Kidney tubule cell (primary cell): Measurements from ENCODE around the gene C1orf146.
"Not testable (repeated sequence)": the region's sequence is repeated elsewhere in the genome, so short reads cannot be mapped to it uniquely, and the experiment has no call there.

ENCODE experiments used
- DNase-seq: peaks from one replicate; pipeline ENCODE4 v3.0.0-alpha.2; 2018; ENCODE audit warnings: low spot score

The C1orf146 gene, protein sequence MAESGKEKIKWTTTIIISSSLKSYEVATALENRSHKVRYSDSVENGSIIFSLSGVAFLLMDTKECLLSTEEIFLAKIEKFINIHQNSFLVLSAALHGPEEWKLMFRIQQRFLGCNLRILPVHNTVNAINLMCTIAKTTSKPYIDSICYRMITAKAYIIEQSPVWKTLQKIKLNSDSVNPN

DNA sequence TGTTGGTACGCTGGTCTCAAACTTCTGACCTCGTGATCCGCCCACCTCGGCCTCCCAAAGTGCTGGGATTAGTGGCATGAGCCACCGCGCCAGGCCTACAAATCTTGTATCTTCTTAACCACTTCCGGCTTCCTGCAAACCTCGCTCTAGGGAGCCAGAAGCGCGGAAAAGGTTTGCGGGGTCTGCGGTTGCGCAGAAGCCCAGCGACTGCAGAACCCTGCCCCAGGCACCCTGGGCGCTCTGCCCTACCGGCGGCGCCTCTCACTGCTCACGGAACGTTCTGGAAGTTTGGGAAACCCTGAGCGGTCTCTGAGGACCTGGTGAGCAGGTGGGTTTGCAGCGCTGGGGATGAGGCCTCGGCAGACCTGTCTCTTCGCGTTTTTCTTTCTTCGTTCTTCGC lies at the start of gene C1orf146:
Gene C1orf146 (plus strand): TSS at position 195 of the 400 bp plus-strand sequence. CDS start 13,506 bp downstream, outside the sequence.
- DNase-seq: no peak

DNA sequence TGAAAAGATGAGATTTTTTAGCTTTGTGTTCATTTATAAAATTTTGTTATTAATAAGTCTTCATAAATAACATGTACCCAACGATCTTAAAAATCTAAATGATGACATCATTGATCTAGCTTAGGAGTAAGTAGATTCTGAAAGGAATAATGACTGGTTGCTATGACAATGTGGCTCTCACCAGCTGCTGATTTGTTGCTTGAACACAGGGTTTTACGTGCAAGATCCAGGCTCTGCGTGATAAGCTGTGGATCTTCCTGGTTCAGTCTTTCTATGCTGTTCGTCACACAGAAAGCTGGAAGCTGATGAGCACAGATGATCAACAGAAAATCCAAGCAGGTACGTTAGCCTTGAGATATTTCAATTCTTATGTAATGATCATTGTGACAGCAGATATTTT lies 49.1 kb upstream of the C1orf146 start:
- DNase-seq: no peak

DNA sequence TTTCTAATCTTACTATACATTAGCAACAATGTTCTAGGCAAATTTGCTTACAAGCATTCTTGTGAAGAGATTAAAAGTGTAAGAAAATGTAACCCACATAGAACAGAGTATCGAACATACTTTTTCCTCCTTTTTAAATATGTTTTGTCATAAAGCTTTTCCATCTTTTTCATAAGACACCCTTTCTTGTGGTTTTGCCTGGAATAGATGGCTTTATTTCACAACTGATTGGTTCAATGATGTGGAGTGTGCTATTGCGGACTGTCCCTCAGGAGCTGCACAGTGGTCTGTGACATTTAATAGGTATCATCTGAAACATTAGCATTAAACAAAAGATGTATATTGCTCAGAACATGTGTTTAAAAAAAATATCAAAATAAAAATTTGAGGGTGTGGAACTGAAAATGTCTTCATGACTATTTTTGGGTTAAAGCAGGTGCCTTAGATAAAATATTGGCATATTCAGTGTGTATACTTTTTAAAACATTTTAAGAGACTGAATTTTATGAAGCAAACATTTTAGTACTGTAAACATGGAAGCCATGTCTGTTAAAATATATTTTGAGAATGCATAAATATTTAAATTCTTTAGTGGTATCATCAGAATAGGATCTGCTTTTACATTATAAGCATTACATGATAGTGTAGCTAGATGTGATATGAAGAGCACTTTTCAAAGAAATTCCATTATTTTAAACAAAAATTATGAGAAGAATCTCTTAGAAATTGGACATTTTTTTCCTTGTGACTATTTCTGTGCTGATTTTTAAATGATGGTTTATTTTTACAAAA lies 48.3 kb upstream of the C1orf146 start:
- no peak for DNase-seq

DNA sequence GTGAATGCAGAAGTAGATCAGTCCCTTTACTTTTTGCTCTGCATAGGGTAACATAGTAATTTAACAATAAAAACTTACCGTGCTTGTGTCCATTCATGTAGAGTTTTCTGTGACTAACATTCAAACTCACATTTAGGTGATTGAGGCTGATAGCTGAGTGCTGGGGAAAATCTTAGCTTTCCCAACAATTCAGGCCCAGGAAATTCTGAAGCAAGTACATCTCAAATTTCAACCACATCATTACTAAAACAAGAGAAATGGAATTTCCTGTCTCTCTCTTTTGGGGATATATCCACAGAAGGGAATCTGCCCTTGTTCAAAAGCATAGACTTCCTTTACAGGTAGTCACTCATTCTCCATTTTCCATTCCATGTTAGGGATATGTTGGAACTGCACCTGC lies 33.1 kb upstream of the C1orf146 start:
- peak; percentile 54 for DNase-seq

DNA sequence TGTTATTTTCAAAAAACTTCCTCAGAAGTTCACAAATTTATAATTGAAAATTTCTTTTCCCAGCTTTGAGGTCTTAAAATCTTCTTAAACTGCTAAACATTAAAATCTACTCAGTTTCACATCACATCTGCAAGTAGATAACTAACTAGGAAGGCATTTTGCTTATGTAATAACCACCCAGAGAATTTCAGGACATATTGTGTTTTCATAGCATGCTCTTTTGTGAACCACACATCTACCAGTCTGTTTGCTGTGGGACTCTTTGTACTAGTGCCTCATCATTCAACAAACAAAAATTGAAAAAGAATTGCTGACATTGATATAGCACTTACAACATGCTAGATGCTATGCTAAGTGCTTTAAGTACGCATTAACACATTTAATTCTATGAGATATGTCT lies 31.6 kb upstream of the C1orf146 start:
- DNase-seq: no peak

DNA sequence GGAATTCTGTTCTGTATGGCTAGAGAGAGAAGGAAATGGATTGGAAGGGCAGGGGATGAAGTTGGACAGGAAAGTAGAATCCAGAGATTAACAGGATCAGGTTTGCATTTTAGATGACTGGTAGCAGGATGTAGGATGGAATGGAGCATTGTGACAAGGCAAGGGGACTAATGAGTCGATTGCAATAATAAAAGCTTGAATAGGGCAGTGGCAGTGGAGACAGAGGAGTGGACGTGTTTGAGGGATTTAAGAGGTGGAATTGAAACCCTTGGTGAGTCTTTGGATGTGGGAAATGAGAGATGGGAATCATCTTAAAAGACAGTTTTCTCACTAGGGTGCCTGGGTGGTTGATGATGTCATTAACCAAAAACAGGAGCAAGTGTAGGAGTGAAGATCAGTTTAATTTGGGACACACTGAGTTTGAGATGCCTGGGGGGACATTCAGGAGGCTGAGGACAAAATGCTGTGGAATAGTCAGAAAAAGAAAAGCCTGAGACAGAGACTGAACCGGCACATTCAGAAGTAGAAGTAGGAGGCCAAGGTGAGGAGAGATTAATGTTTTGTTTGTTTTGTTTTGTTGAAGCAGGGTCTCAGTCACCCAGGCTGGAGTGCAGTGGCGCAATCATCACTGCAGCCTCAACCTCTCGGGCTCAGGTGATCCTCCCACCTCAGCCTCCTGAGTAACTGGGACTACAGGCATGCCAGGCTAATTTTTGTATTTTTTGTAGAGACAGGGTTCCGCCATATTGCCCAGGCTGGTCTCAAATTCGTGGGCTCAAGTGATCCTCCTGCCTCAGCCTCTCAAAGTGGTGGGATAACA lies 29.1 kb upstream of the C1orf146 start:
- no peak for DNase-seq

DNA sequence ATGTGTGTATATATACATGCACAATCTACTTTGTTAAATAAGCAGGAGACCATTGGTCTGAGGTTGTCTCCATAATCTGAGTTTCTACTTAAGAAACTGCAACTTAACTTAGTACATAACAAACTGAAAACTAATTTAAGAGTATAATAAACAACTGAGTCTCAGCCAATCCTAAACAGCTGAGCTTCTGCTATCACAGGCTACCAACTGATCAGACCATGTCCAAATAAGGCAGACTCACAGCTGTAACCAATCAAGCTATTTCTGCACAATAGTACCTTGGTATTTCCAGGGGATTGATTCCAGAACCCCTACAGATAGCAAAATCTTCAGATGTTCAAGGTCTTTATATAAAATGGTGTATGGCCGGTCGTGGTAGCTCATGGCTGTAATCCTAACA lies 26.0 kb upstream of the C1orf146 start:
- DNase-seq: no peak

DNA sequence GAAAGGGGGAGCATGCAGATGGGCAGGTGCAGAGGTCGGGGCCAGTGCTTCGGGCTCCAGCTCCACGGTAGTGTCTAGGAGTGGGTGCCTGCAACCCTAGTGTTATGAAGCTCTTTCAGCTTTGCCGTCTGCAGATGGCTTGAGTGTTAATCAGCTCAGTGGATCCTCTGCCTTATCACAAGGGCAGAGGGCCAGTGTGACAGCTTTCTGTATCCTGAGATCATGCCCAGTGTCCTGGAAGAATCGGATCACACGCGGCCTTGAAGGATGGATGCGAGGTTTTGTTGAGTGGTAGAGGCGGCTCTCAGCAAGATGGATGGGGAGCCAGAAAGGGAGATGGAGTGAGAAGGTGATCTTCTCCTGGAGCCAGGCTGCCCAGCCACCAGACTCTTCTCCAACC lies 25.5 kb upstream of the C1orf146 start:
- DNase-seq: no peak

DNA sequence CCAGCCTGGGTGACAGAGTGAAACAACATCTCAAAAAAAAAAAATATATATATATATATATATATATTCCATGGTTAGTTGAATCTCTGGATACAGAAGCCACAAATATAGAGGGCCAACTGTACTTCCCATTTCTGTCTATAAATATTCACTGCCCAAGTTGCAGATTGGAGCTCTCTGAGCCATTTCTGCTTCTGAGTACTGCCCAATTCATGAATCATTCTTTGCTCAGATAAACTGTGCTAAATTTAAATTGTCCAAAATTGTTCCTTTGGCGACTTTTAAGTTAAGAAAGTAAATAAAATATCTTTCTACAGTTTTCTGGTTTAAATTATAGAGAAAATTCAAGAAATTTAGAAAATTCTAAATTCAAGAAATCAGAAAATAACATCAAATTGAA lies 23.2 kb upstream of the C1orf146 start:
- DNase-seq: no peak

DNA sequence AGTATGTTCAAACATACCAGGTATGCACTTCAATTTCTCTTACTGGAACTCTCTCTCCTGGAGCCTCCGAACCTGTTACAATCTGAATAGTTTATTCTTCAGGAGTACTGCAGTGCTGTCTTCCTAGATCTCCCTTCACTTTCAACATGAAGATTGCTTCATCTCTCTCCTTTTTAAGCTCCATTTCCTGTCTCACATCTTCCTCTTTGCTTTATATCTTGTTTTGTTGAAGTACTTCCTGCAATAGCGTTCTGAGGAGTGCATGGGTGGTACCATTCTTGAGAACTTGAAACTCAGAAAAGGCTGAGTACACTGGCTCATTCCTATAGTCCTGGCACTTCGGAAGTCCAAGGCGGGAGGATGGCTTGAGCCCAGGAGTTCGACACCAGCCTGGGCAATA lies 15.7 kb upstream of the C1orf146 start:
- no peak for DNase-seq

DNA sequence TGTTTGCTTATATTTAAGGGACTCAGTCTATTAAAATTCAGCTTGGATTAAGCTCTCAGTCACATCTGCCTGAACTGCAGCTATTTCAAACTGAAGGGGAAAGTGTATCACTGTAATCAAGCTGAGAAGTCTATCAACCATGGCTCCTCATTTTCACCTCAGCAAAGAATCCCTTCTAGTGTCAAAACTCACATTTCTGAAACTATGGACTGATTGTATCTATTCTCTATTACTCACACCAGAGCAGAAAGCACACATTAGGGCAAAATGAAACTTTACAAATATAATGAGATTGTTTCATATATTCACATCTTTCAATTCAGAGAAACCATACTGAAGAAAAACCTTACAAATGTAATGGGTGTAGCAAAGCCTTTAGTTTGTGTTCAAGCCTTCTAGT lies 14.6 kb upstream of the C1orf146 start:
- DNase-seq: no peak

DNA sequence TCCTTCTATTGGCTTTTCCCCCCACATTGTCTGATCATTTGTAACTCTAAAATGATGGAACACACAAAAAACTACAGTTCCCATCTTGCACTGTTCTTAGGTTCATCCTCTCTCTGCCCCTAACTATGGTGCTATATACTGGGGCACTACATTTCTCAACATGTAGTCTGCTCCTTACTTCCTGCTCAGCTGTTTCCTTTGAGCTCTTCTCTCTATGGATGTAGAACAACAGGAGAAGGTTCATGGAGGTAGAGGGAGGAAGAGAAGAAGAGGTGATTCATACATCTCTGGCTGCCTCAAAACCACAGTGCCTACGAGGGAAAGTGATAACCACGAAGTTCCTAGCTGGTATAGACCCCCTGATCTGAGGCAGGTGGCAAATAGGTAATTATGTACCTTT lies 7.0 kb upstream of the C1orf146 start:
- peak; percentile 54 for DNase-seq

DNA sequence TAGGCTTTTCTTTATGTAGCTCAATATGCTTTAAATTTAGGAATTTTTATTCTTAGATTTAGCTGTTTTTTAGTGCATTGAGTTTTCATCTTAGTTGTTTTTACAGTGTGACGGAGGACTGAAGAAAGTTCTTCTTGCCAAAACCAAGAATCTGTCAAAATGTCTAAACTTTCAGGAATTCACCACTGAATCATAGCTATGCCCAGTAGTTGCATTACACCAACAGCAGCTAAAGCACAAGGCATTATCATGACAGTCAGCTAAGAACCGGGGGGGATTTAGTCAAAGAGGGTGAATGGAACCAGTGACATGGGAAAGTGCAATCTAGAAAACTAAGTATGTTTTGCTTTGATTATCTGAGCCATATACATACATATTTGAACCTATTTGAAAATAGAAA lies 6.5 kb upstream of the C1orf146 start:
- peak; percentile 17 for DNase-seq

DNA sequence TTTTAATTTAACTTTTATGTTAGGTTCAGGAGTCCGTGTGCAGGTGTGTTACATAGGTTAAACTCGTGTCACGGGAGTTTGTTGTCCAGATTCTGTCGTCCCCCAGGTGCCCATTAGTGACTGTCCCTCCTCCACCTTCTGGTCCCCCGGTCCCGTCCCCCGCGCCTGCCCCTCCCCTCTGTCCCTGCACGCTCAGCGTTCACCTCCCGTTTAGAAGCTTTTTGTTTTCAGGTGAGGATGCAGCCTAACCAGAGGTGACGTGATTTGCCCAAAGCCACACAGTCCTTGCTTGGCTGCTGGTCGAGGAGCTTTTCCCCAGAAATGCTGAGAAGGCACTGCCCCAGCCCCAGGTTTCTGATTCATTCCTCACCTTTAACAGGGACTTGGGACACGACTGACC lies 844 bp downstream of the C1orf146 start:
- DNase-seq: no peak

DNA sequence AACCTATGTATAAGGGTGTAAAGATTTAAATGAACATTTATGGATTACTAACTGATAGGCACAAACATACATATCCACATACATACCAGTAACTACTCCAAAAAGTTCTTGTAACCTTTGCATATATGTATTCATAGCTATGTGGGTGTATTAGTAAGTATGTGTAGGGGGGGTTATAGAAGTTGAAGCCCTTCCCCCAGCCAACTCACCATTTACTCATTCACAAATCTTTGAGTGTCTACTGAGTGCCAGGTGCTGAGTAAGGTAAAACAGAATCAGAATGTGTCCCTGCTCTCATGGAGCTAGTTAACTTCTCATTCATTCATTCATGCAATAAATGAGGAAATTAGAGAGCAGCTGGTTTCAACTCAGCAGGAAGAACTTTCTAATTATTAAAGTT lies 1.3 kb downstream of the C1orf146 start:
- no peak for DNase-seq

DNA sequence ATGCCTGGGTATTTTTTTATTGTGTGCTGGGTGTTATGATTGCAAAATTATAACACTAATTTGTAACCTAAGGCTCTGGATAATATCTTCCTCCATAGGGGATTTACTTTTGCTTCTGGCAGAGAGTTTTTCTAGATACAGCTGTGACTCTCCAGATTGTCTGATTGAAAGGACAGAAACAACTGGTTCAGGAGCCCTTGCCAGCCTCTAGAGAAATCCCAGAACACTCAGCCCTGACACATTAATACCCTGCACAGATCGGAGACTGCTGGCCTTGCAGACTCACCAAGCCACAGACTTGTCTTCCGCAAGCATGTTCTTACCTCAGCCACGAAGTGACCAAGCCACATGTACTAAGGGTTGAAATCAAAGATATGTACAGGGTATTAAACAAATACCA lies 10.7 kb downstream of the C1orf146 start:
- DNase-seq: no peak

DNA sequence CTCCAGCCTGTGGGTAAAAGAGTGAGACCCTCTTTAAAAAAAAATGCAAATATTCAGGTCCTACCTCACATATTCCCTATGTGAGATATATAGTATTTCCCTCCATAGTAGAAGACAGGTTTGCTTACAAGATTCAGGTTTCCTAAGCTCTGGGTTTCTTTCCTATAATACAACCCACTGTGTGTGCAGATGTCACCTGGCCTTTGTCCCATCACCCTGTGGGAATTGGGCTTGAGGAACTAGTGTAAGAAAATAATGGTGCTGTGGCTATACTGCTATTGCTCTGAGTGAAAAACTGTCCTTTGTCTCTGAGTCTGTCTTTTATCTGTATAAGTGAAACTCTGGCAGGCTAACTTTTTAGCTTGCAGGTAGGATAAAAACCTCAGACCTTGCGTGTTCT lies 13.0 kb downstream of the C1orf146 start:
- DNase-seq: no peak

DNA sequence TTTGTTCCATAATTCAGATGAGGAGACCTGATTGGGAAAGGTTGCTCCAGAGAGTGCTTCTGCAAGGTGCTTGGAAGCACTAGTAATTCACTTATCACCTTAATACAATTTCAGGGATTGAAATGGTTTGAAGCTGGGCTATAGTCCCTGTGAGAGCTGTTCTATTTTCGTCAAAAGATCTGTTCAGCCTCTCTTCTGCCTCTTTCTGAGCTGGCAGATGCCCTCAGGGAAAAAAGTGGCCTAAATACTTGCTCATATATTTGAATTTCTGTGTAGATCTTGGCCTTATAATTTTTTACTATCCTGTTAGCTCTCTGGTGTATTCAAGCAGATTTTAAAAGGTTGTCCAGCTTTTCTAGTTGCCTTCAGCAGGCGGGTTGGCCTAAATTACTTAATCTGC lies 22.3 kb downstream of the C1orf146 start:
- DNase-seq: no peak

DNA sequence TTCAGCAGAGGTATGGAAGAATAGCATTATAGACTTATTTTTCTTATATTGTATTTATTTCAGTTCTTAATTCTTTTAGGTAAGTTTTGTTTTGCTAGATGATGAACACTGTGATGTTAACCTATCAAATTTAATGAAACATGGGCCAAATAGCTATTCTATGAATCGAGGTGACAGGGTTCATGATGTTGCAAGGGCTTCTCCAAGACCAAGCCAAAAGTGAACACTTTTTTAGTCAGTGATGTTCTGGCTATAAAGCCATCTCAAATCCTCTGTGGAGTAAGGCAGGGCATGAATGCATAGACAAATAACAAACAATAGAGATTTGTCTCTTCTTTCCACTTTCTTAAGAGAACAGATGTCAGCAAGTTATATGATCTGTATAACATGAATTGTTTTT lies 26.7 kb downstream of the C1orf146 start:
- no peak for DNase-seq

DNA sequence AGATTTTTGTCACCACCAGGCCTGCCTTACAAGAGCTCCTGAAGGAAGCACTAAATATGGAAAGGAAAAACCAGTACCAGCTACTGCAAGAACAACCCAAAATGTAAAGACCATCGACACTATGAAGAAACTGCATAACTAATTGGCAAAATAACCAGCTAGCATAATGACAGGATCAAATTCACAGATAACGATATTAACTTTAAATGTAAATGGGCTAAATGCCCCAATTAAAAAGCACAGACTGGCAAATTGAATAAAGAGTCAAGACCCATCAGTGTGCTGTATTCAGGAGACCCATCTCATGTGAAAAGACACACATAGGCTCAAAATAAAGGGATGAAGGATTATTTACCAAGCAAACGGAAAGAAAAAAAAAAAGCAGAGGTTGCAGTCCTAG lies 37.0 kb downstream of the C1orf146 start:
- DNase-seq: not testable (repeated sequence)

DNA sequence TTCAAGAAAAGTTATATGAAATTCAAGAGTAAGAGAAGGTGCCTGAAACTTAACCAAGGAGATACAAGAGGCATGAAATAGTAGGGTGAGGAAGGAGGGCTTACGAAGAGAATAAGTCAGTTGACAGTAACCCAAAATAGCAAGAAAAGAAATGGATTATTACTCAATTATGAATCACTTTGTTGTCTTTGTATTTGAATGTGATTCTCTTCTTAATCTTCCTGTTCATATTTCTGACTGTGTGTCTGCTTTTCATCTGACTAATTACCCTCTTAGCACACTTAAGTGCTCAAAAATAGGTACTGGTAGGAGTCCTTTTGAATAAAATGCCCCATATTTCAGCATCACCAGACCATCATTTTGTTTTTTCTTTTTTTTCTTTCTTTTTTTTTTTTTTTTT lies 41.6 kb downstream of the C1orf146 start:
- no peak for DNase-seq

DNA sequence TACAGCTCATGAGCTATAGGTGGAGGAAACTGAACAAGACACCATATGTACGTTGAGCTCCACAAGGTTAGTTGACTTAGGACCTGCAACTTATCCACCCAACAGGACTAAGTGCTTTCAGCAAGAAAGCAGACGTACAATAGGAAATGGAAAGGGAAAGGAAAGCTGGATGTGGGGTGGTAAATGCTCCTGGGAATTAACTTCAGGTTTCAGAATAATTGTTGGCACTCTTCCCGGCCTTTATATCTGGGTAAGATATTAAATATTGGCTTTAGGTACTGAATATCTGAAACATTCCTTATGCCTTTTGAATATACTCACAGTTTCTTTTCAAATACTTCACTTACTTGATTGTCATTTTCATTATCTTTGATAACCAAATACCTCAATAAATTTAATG lies 44.8 kb downstream of the C1orf146 start:
- DNase-seq: no peak

DNA sequence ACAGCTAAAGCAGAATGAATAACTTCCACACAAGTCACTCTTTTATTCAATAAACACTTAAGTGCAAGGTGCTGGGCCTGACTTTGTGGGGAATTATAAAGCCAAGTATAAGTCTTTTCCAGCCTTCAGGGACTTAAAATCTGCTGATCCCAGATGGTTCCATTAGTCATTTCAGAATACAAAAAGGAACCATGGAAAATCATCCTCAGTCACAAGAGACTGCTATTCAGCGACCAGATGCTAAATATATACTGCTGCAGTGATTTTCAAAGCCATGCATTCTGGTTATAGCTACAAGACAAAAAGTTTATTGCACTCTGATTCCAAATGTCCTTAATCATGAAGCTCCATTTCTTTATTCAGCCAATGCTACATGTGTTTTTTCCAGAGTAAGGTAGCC lies 55.3 kb downstream of the C1orf146 start:
- no peak for DNase-seq
